Activated CD4-positive, alpha-beta T cell treated with anti-CD3 and anti-CD28 coated beads for 48 hours (primary cell): ENCODE results near the gene RNF34.

Experiments used
- DNase-seq: peaks from one replicate; pipeline ENCODE4 v3.0.0-alpha.2; 2020

RNF34 gene

DNA sequence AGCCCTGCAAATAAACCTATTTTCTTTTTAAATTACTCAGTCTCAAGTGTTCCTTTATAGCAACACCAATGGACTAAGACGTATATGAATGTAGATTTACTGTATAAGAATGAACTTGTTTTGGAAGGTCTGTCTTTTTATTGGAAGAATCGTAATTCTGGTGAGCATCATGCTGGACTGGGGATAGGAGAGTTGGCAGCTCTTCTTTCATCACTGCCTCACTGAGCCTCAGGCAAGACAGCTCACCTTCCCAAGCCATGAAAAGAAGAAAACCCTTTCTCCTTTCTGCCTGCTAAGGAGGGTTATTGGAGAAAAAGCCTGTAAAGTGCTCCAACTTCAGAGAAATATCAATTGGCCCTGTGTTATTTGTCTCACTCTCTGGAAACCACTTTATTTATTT is 9.1 kb upstream of the RNF34 start:
- no peak for DNase-seq

- peak; percentile 64 for DNase-seq
These were observed 8.1 kb upstream of the RNF34 start for GRCh38 chr12:121391619-121392324.

GRCh38 chr12:121392325-121392716 is 7.6 kb upstream of the RNF34 start:
- DNase-seq = no peak

- DNase-seq = no peak
These were observed 2.4 kb upstream of the RNF34 start for GRCh38 chr12:121397521-121397920.

DNA sequence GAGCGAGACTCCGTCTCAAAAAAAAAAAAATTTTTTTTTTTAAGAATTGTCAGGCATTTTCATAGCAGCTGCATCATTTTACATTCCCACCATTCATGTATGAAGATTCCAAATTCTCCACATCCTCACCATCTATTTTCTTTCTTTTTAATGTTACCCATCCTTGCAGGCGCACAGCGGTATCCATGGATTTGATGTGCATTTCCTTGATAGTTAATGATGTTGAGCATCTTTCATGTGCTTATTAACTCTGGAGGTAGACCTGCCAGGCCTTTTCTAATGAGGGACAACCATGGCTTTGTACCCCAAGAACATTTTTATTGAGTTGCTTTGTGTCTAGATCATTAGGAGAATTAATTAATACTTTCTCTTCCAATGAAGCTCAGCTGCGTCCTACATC is 1.6 kb upstream of the RNF34 start:
- DNase-seq = no peak

GRCh38 chr12:121400332-121401139 is 618 bp downstream of the RNF34 start:
- DNase-seq = peak; percentile 75

DNA sequence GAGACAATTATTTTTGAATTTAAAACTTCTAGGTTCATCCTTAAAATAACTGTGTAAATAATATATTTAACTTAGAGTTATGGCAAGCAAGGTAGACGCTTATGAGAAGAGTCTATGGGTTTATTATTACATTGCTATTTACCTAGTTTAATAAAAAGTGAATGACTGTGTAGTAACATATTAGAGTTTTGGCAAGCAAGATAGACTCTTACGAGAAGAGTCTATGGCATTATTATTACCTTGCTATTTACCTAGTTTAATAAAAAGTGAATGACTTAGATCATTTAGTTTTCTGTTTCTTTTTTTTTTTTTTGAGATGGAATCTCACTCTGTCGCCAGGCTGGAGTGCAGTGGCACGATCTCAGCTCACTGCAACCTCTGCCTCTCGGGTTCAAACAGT is 3.8 kb downstream of the RNF34 start:
- DNase-seq = no peak

- no peak for DNase-seq
These were observed 4.8 kb downstream of the RNF34 start for GRCh38 chr12:121404734-121405133.

GRCh38 chr12:121405211-121405610 is 5.3 kb downstream of the RNF34 start:
- DNase-seq = no peak

- no peak for DNase-seq
These were observed 14.0 kb downstream of the RNF34 start for GRCh38 chr12:121413917-121414316.

GRCh38 chr12:121417847-121418246 is 17.9 kb downstream of the RNF34 start:
- DNase-seq = no peak

DNA sequence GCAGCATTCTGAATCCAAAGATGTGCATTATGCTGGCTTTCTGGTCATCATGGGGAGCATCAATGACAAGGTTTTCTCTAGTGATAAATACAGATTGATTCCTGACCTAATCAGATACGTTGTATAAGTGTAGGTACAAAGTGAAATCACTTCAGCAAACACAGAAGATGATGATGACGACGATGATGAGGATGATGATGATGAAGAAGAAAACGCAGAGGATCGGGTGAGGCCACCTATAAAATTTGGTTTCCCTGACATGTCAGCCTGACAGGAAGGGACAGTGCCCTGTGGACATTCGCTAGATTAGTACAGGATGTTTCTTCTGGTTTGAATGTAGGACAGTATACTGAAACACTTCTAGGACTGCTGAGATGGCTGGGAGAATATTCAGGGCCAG is 20.2 kb downstream of the RNF34 start:
- no peak for DNase-seq

GRCh38 chr12:121423253-121423652 is 23.3 kb downstream of the RNF34 start:
- DNase-seq = no peak

GRCh38 chr12:121423682-121424623 is 24.0 kb downstream of the RNF34 start:
- DNase-seq = no peak

GRCh38 chr12:121424624-121424975 is 24.7 kb downstream of the RNF34 start:
- no peak for DNase-seq

GRCh38 chr12:121427556-121428050 is 27.7 kb downstream of the RNF34 start:
- no peak for DNase-seq

- DNase-seq = no peak
These were observed 29.0 kb downstream of the RNF34 start for GRCh38 chr12:121428883-121429282.

DNA sequence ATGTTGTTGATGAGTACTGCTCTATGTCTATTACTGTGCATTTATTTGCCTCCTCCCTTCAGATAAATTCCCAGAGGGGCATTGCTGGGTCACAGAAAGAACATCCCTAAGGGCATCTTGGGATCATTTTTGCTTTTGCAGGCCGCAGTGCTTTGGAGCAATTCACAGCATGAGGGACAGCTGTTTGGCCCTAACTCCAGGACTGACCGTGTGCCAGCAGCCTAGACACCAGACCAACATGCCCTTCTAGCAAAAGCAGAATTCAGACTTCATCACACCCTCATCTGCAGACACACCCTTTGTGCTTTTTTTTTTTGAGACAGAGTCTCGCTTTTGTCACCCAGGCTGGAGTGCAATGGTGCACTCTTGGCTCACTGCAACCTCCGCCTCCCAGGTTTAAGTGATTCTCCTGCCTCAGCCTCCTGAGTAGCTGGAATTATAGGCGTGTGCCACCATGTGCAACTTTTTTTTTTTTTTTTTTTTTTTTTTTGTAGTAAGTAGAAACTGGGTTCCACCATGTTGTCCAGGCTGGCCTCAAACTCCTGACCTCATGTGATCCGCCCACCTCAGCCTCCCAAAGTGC is 31.0 kb downstream of the RNF34 start:
- no peak for DNase-seq

DNA sequence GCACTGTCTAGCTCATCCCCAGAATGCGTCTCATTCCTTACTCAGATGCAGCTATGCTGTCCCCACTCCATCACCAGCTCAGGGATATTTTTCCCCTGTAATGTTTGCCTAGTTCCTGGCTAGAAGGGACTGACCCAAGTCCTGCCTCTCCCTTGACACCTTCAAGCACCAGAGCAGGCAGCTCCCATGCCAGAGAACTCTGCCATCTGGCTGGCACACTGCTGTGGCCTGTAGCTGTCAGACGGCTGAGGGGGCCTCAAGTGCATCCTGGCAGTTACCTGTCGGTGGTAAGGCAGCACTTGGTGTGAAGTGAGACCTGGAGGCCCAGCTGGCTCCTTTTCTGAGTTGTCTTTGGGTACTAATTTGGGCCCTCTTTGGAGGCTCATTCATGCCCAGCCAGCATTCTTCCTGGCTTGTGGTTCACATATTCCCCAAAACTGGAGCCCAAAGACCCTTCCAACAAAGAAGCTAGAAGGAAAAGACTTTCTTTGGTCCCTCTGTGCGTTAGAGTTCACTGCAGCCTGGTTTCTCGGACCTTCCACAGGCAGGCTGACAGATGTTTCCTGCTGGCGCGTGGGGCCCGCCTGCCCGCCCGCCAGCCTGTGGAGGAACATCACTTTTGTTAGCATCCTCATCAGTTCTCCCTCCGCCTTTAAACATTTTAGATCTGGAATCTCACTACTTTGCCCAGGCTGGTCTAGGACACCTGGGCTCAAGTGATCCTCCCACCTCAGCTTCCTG is 33.0 kb downstream of the RNF34 start:
- DNase-seq = no peak

DNA sequence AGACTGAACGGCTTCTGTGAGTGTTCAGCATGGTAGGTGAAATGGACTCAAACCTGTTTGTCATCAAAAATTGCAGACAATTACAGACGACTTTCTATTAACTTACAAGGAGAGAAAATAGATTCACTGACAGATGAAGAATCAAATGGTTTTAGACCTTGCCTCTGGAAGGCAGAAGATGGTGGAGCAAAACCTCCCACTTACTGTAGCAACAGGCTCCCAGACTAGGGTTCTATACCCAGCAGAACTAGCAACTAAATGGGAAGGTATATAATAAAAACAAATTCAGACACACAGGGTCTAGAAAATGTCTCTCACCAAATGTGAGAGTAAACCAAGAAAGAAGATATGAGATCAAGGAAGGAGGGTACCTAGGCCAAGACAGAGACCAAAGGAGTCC is 36.8 kb downstream of the RNF34 start:
- DNase-seq = no peak

GRCh38 chr12:121438905-121439304 is 39.0 kb downstream of the RNF34 start:
- DNase-seq = no peak

- DNase-seq = no peak
These were observed 39.8 kb downstream of the RNF34 start for GRCh38 chr12:121439715-121440114.
